ENCODE results near the gene TMEM183A. TPM values are rescaled to one million over a fixed set of nuclear protein-coding genes. Genes with fewer than 3 reads are reported as not detected.

TMEM183A gene
- polyA plus RNA-seq, 1 of the 3 experiments (the other 2 are of a cell fraction): 47.9 TPM

DNA sequence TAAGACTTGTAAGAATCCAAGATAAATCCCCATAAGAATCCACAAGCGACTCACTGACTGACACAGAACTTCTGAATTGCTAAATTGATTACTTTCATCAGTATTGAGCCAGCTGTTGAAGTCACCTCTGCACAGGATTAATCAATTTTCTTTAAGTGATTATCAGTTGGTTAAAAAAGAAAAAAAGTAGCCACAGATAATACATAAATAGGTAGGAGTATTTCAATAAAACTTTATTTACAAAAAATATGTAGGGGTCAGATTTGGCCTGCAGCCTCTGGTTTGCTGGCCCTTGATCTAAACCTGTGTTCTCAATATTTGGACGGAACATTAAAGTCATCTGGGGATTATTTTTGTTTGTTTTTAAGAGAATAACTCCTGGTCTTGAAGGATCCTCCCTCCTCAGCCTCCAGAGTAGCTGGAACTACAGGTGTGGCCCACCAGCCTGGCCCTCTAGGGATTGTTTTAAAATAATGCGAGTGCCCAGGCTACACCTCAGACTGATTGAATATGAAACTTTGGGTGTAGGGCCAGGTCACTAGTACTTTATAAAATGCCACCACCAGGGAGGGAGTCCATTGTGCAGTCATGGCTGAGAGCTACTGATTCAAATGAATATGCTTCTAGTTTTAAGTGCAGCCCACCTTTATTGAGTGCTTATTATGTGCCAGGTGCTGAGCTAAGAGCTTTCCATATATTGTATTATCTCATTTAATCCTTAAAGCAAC lies 6.8 kb upstream of the TMEM183A start:
- no peak overlapping the region for H3K4me3 ChIP-seq (ENCODE audit: low read depth in 2 of 2, low read length in 1 of 2)
- H3K36me3 ChIP-seq (replicated peaks in 1 of 2; ENCODE audit: control insufficient read depth in 1 of 2, insufficient read depth in 2 of 2, low read length in 1 of 2): no peaks in the 10 kb centered on the region
- no peak for DNase-seq
- H3K79me2 ChIP-seq (ENCODE audit: insufficient read depth): no peaks in the 10 kb centered on the region
- H3K9me3 ChIP-seq: no peaks in the 10 kb centered on the region
- no peak for TF ChIP-seq FOXJ3 (CRISPR knock-in tag; IDR thresholded peaks at IDR 0.05)
- 69% methylated on average over 3 of the region's 3 CpGs for WGBS (ENCODE audit: low lambda C conversion rate)
- POLR2A ChIA-PET: no interaction called here
- H3K9ac ChIP-seq: no peak overlapping the region
- peaks cover 4% of the 10 kb centered on the region for H3F3A ChIP-seq (replicated peaks; ENCODE audit: insufficient read depth)
- no peaks in the 10 kb centered on the region for H3K9me2 ChIP-seq
- no peaks in the 10 kb centered on the region for H3K4me1 ChIP-seq (ENCODE audit: control insufficient read depth in 1 of 2, insufficient read depth in 2 of 2, low read depth in 1 of 2, low read length in 1 of 2)
- H4K20me1 ChIP-seq (ENCODE audit: insufficient read depth): no peaks in the 10 kb centered on the region
- H3K4me2 ChIP-seq: no peak overlapping the region
- CTCF ChIA-PET: interaction anchor here (0.9 to 2.7 kb wide), 11 partner anchors 7 to 281 kb away, joined by 3 to 13 read pairs (median 5); partner anchors contain the start of genes KLHL12 and TMEM183A
- peaks cover 10% of the 10 kb centered on the region; the same call in 1 of the 2 replicates for H3K27me3 ChIP-seq (ENCODE audit: insufficient read depth)
- no peak overlapping the region for H3K27ac ChIP-seq (ENCODE audit: low read depth in 2 of 2, low read length in 1 of 2)
- H2AFZ ChIP-seq (ENCODE audit: low read depth): no peak overlapping the region

DNA sequence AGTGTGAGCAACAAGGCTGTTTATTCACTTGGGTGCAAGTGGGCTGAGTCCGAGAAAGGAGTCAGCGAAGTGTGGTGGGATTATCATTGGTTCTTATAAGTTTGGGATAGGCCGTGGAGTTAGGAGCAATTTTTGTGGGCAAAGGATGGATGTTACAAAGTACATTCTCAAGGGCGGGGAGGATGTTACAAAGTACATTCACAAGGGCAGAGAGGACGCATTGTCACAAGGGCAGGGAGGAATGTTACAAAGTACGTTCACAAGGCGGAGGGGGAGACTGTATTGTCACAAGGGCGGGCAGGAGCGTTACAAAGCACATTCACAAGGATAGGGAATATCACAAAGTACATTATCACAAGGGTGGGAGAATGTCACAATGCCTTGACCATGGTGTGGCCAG lies 5.2 kb upstream of the TMEM183A start:
- no peak for DNase-seq
- H3K4me1 ChIP-seq (ENCODE audit: control insufficient read depth in 1 of 2, insufficient read depth in 2 of 2, low read depth in 1 of 2, low read length in 1 of 2): peaks cover 0 to 4% of the 10 kb centered on the region in 2 experiments; a peak in 1 of 4 replicates
- H4K20me1 ChIP-seq (ENCODE audit: insufficient read depth): no peaks in the 10 kb centered on the region
- no peaks in the 10 kb centered on the region for H3K79me2 ChIP-seq (ENCODE audit: insufficient read depth)
- H3K9me3 ChIP-seq: no peaks in the 10 kb centered on the region
- H3K4me3 ChIP-seq (ENCODE audit: low read depth in 2 of 2, low read length in 1 of 2): no peak overlapping the region
- no peak overlapping the region for H3K27ac ChIP-seq (ENCODE audit: low read depth in 2 of 2, low read length in 1 of 2)
- POLR2A ChIA-PET: no interaction called here
- TF ChIP-seq FOSL2 (IDR thresholded peaks at IDR 0.05; ENCODE audit: borderline replicate concordance, low read depth) (no peak), TEAD4 (IDR thresholded peaks at IDR 0.05; ENCODE audit: borderline replicate concordance, insufficient read depth) (no peak), SIN3A (IDR thresholded peaks at IDR 0.05; ENCODE audit: borderline replicate concordance, low read depth, low read length) (no peak), RFX5 (IDR thresholded peaks at IDR 0.05; ENCODE audit: low read length) (no peak), RAD21 (IDR thresholded peaks at IDR 0.05; ENCODE audit: low read length) (no peak), EZH2phosphoT487 (IDR thresholded peaks at IDR 0.05; ENCODE audit: borderline replicate concordance, low read depth) (no peak), RCOR1 (IDR thresholded peaks at IDR 0.05; ENCODE audit: low read length) (no peak)
- H3F3A ChIP-seq (replicated peaks; ENCODE audit: insufficient read depth): peaks cover 4% of the 10 kb centered on the region
- no peaks in the 10 kb centered on the region for H3K36me3 ChIP-seq (replicated peaks in 1 of 2; ENCODE audit: control insufficient read depth in 1 of 2, insufficient read depth in 2 of 2, low read length in 1 of 2)
- no peak overlapping the region for H3K9ac ChIP-seq
- H2AFZ ChIP-seq (ENCODE audit: low read depth): no peak overlapping the region
- no peaks in the 10 kb centered on the region for H3K9me2 ChIP-seq
- 90% methylated on average over 9 of the region's 9 CpGs for WGBS (ENCODE audit: low lambda C conversion rate)
- CTCF ChIA-PET: no interaction called here
- H3K27me3 ChIP-seq (ENCODE audit: insufficient read depth): peaks cover 10% of the 10 kb centered on the region; the same call in 1 of the 2 replicates
- no peak overlapping the region for H3K4me2 ChIP-seq

DNA sequence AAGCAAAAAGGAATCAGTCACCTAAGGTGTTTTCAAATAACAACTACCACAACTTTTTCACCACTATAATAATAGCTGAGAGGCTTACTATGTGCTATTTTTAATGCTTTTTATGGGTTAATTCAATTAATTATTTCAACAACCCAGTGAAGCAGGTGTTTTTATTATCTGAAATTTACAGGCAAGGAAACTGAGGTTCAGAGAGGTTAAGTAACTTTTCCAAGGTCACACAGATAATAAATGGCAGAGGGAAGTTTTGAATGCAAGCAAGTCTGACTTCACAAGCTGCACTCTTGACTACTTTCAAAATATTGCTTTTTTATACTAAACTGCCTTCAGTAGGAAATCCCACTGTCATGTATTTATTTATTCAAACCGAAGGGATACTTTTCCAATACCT lies 4.2 kb upstream of the TMEM183A start:
- no peaks in the 10 kb centered on the region; the same call in 1 of the 2 replicates for H4K20me1 ChIP-seq (ENCODE audit: insufficient read depth)
- DNase-seq: no peak
- no peaks in the 10 kb centered on the region for H3K9me2 ChIP-seq
- no peak for TF ChIP-seq NRF1 (IDR thresholded peaks at IDR 0.05; ENCODE audit: low read depth, low read length)
- TF ChIP-seq FOXM1 (IDR thresholded peaks at IDR 0.05; ENCODE audit: low read depth): no peak
- no peak for TF ChIP-seq MEF2A (IDR thresholded peaks at IDR 0.05; ENCODE audit: borderline replicate concordance, low read depth)
- TF ChIP-seq, protein P1, sequence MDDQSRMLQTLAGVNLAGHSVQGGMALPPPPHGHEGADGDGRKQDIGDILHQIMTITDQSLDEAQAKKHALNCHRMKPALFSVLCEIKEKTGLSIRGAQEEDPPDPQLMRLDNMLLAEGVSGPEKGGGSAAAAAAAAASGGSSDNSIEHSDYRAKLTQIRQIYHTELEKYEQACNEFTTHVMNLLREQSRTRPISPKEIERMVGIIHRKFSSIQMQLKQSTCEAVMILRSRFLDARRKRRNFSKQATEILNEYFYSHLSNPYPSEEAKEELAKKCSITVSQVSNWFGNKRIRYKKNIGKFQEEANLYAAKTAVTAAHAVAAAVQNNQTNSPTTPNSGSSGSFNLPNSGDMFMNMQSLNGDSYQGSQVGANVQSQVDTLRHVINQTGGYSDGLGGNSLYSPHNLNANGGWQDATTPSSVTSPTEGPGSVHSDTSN (IDR thresholded peaks at IDR 0.05): no peak
- TF ChIP-seq, protein P2, sequence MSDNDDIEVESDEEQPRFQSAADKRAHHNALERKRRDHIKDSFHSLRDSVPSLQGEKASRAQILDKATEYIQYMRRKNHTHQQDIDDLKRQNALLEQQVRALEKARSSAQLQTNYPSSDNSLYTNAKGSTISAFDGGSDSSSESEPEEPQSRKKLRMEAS (IDR thresholded peaks at IDR 0.05; ENCODE audit: low read depth): no peak
- TF ChIP-seq POLR2AphosphoS5 (IDR thresholded peaks at IDR 0.05; ENCODE audit: low read depth, low read length): no peak
- TF ChIP-seq, protein P3, sequence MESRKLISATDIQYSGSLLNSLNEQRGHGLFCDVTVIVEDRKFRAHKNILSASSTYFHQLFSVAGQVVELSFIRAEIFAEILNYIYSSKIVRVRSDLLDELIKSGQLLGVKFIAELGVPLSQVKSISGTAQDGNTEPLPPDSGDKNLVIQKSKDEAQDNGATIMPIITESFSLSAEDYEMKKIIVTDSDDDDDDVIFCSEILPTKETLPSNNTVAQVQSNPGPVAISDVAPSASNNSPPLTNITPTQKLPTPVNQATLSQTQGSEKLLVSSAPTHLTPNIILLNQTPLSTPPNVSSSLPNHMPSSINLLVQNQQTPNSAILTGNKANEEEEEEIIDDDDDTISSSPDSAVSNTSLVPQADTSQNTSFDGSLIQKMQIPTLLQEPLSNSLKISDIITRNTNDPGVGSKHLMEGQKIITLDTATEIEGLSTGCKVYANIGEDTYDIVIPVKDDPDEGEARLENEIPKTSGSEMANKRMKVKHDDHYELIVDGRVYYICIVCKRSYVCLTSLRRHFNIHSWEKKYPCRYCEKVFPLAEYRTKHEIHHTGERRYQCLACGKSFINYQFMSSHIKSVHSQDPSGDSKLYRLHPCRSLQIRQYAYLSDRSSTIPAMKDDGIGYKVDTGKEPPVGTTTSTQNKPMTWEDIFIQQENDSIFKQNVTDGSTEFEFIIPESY (IDR thresholded peaks at IDR 0.05; ENCODE audit: borderline replicate concordance, low read depth): no peak
- 25% methylated on average over 1 of the region's 1 CpG for WGBS (ENCODE audit: low lambda C conversion rate)
- ChIA-PET POLR2A (no interaction called here), CTCF (no interaction called here)
- H3K9me3 ChIP-seq: no peaks in the 10 kb centered on the region
- H3K79me2 ChIP-seq (ENCODE audit: insufficient read depth): peaks cover 6% of the 10 kb centered on the region
- peaks cover 0 to 4% of the 10 kb centered on the region in 2 experiments; a peak in 2 of 4 replicates for H3K4me1 ChIP-seq (ENCODE audit: control insufficient read depth in 1 of 2, insufficient read depth in 2 of 2, low read depth in 1 of 2, low read length in 1 of 2)
- H3K9ac ChIP-seq: no peak overlapping the region
- H3K27ac ChIP-seq (ENCODE audit: low read depth in 2 of 2, low read length in 1 of 2): no peak overlapping the region
- peaks cover 4% of the 10 kb centered on the region; the same call in 1 of the 2 replicates for H3K27me3 ChIP-seq (ENCODE audit: insufficient read depth)
- no peak overlapping the region for H2AFZ ChIP-seq (ENCODE audit: low read depth)
- no peaks in the 10 kb centered on the region for H3K36me3 ChIP-seq (replicated peaks in 1 of 2; ENCODE audit: control insufficient read depth in 1 of 2, insufficient read depth in 2 of 2, low read length in 1 of 2)
- H3F3A ChIP-seq (replicated peaks; ENCODE audit: insufficient read depth): peaks cover 4% of the 10 kb centered on the region
- no peak overlapping the region for H3K4me2 ChIP-seq
- H3K4me3 ChIP-seq (ENCODE audit: low read depth in 2 of 2, low read length in 1 of 2): no peak overlapping the region

Data from SK-N-SH (cell line).